Osteoblast (primary cell): ENCODE measurements around the gene SNRK. TPM values are rescaled to one million over a fixed set of nuclear protein-coding genes. Genes with fewer than 3 reads are reported as not detected.

Source experiments
- DNase-seq: peaks from one replicate; pipeline ENCODE4 v3.0.0; 2011; ENCODE audit warnings: low spot score, mixed read lengths; ENCODE audit not compliant: insufficient read length; ENCODE audit errors: missing footprints
- H2AFZ ChIP-seq: 2 replicates; pipeline ENCODE4 v1.6.0; 2011; ENCODE audit warnings: mild to moderate bottlenecking, low read length
- H3K27ac ChIP-seq: 2 replicates; pipeline ENCODE4 v1.5.1; 2011; ENCODE audit warnings: mild to moderate bottlenecking, low read depth, low read length, moderate library complexity
- H3K27me3 ChIP-seq: 2 replicates; pipeline ENCODE4 v1.6.0; 2012; ENCODE audit warnings: mild to moderate bottlenecking, control low read depth, inconsistent platforms, low read length, moderate library complexity; ENCODE audit not compliant: insufficient read depth
- H3K36me3 ChIP-seq: 2 replicates; pipeline ENCODE4 v1.5.1; 2011; ENCODE audit warnings: mild to moderate bottlenecking, low read length, control low read depth, moderate library complexity; ENCODE audit not compliant: insufficient read depth
- H3K4me1 ChIP-seq: 2 replicates; pipeline ENCODE4 v1.5.1; 2011; ENCODE audit warnings: mild to moderate bottlenecking, low read length, control low read depth, moderate library complexity; ENCODE audit not compliant: insufficient read depth
- H3K4me2 ChIP-seq: 2 replicates; pipeline ENCODE4 v1.6.0; 2011; ENCODE audit warnings: mild to moderate bottlenecking, low read length; ENCODE audit not compliant: insufficient read depth
- H3K4me3 ChIP-seq: fragments of 200-600 bp; sonication (generic); 3 replicates; pipeline ENCODE4 v1.5.1; 2012; ENCODE audit warnings: mild to moderate bottlenecking, low read length, inconsistent platforms; ENCODE audit not compliant: insufficient read depth
- H3K79me2 ChIP-seq: 2 replicates; pipeline ENCODE4 v1.6.0; 2012; ENCODE audit warnings: mild to moderate bottlenecking, low read length, control low read depth, inconsistent platforms; ENCODE audit not compliant: insufficient read depth
- H3K9me3 ChIP-seq: 2 replicates; pipeline ENCODE4 v1.5.1; 2011; ENCODE audit warnings: low read depth, low read length, control low read depth
- H4K20me1 ChIP-seq: 2 replicates; pipeline ENCODE4 v1.6.0; 2012; ENCODE audit warnings: mild to moderate bottlenecking, low read length, control low read depth; ENCODE audit not compliant: insufficient read depth
- total RNA-seq: library from RNA; depleted of rRNA; stranded (reverse); fragments of >200 nt; gene quantifications from 2 replicates; pipeline ENCODE4 v1.2.3, GENCODE V29; 2012
- TF ChIP-seq, protein P1 (sequence below): IDR thresholded peaks from 2 replicates; pipeline ENCODE4 v1.5.1; 2011; ENCODE audit warnings: mild to moderate bottlenecking, low read depth, low read length, moderate library complexity; ENCODE audit errors: extremely low read depth

The SNRK gene
- total RNA-seq, 1 donor = 26.1 TPM

DNA sequence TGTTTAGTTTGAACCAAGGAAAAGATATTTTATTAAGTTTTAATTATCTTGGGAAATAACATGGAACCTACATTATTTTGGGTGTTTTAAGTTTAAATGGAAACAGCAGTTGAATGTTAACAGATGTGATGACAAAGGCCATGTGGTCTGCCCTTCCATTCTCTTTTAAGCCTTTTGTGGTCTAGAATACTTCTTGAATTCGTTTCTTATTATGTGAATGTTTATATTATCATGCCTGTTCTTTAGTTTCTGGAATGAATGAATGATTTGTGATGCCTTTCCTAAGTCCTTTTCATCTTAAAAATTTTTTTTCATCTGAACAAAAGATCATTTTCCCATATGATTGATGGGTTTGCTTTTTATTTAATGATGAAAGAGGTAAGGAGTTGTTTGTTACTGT, 44.6 kb downstream of the SNRK start:
- Histone ChIP-seq H3K9me3 (no peaks in the 10 kb centered on the region), H3K4me3 (no peak overlapping the region), H3K27ac (no peak overlapping the region), H2AFZ (no peak overlapping the region), H3K79me2 (peaks cover 26% of the 10 kb centered on the region), H3K36me3 (peaks cover 4% of the 10 kb centered on the region), H3K4me1 (no peaks in the 10 kb centered on the region), H4K20me1 (peaks cover 12% of the 10 kb centered on the region), H3K27me3 (no peaks in the 10 kb centered on the region), H3K4me2 (no peak overlapping the region)
- no peak for DNase-seq
- TF ChIP-seq, protein P1, sequence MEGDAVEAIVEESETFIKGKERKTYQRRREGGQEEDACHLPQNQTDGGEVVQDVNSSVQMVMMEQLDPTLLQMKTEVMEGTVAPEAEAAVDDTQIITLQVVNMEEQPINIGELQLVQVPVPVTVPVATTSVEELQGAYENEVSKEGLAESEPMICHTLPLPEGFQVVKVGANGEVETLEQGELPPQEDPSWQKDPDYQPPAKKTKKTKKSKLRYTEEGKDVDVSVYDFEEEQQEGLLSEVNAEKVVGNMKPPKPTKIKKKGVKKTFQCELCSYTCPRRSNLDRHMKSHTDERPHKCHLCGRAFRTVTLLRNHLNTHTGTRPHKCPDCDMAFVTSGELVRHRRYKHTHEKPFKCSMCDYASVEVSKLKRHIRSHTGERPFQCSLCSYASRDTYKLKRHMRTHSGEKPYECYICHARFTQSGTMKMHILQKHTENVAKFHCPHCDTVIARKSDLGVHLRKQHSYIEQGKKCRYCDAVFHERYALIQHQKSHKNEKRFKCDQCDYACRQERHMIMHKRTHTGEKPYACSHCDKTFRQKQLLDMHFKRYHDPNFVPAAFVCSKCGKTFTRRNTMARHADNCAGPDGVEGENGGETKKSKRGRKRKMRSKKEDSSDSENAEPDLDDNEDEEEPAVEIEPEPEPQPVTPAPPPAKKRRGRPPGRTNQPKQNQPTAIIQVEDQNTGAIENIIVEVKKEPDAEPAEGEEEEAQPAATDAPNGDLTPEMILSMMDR = no peak

DNA sequence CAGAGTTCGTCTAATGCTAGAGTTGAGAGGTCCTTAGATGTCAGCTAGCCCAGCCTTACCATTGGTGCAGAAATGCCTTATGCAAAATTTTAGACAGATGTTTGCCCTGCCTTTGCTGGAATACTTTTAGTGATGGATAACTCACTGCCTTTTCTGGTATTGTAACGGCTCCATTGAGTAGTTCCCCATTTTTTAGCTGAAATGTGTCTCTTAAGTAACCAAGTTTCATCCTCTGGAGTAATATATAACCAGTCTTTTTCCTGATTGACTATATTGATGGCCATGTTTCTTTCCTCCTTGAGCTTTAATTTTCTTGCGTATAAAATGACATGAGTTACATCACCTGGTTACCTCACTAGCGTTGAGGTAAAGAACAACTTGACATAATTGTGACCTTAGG, 45.0 kb downstream of the SNRK start:
- DNase-seq = no peak
- peaks cover 22% of the 10 kb centered on the region for H3K79me2 ChIP-seq
- no peaks in the 10 kb centered on the region for H3K4me1 ChIP-seq
- H3K4me2 ChIP-seq = no peak overlapping the region
- H4K20me1 ChIP-seq = peaks cover 12% of the 10 kb centered on the region
- TF ChIP-seq, protein P1 = no peak
- H3K4me3 ChIP-seq = no peak overlapping the region
- H3K27me3 ChIP-seq = no peaks in the 10 kb centered on the region
- H3K36me3 ChIP-seq = peaks cover 6% of the 10 kb centered on the region
- no peak overlapping the region for H3K27ac ChIP-seq
- no peaks in the 10 kb centered on the region for H3K9me3 ChIP-seq
- no peak overlapping the region for H2AFZ ChIP-seq

DNA sequence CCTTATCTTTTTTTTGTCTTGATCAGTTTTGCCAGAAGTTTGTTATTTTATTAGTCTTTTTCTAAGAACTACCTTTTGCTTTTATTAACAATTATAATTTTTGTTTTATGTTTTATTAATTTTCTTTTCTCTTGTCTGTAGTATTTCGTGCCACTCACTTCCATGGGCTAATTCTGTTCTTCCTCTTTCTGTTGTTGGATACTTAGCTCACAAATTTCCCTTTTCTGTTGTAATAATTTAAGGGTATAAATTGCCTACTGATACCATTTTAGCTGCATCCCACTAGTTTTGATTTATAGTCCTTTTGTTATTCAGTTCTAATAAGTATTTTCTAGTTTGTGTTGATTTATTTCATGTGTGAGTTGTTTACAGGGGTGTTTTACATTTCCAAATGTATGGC, 48.6 kb downstream of the SNRK start:
- H2AFZ ChIP-seq = no peak overlapping the region
- no peaks in the 10 kb centered on the region for H3K4me1 ChIP-seq
- peaks cover 13% of the 10 kb centered on the region for H3K9me3 ChIP-seq
- peaks cover 21% of the 10 kb centered on the region for H3K36me3 ChIP-seq
- H3K4me2 ChIP-seq = no peak overlapping the region
- H4K20me1 ChIP-seq = peaks cover 12% of the 10 kb centered on the region
- no peak for DNase-seq
- TF ChIP-seq, protein P1 = no peak
- H3K27ac ChIP-seq = no peak overlapping the region
- no peak overlapping the region for H3K4me3 ChIP-seq
- H3K27me3 ChIP-seq = no peaks in the 10 kb centered on the region
- H3K79me2 ChIP-seq = peaks cover 12% of the 10 kb centered on the region

DNA sequence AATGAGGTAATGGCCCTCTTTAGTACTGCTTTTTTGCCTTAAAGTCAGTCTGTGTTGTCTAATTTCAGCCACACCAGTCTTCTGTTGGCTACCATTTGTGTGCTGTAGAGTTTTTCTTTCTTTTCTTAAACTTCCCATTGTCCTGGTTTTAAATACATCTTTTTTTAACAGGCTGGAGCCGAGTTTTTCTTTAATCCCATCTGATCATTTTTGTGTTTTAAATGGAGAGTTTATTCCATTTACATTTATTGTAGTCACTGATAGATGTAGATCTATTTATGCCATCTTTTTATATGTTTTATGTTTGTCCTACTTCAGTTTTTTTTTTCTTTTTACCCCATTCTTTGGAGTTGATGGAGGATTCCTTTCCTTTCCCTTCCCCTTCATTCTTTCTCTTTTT, 49.5 kb downstream of the SNRK start:
- no peak for DNase-seq

More for the DNA sequence above, 49.5 kb downstream of the SNRK start:
- Histone ChIP-seq H3K4me2 (no peak overlapping the region), H3K79me2 (peaks cover 8% of the 10 kb centered on the region), H3K4me1 (no peaks in the 10 kb centered on the region), H3K27ac (no peak overlapping the region), H3K4me3 (no peak overlapping the region), H3K9me3 (peaks cover 13% of the 10 kb centered on the region), H3K36me3 (peaks cover 29% of the 10 kb centered on the region), H2AFZ (no peak overlapping the region), H4K20me1 (peaks cover 12% of the 10 kb centered on the region), H3K27me3 (no peaks in the 10 kb centered on the region)
- TF ChIP-seq, protein P1 = no peak
